Activated B cell treated with CpG ODN at 0.5 μM for 24 hours (primary cell): ENCODE data around the gene MRNIP. TPM values are rescaled to one million over a fixed set of nuclear protein-coding genes. Genes with fewer than 3 reads are reported as not detected.
A peak's percentile ranks its signal among the peaks of the same experiment; 100 is the strongest.

ENCODE experiments used
- ATAC-seq: fragments of 200-7000 bp; cut with Tn5 transposase; one replicate; pipeline ENCODE4 v1.10.0; 2021; ENCODE audit warnings: low read depth, mild to moderate bottlenecking, moderate library complexity
- CTCF ChIA-PET: fragments of 350-600 bp; sonication (Branson Sonifier 250); formaldehyde crosslinking; loops from one replicate; lab custom pipeline; 2021; ENCODE audit warnings: antibody characterized with exemption; lab: Charles Lee
- POLR2A ChIA-PET: fragments of 350-600 bp; sonication (Branson Sonifier 250); formaldehyde crosslinking; loops from one replicate; lab custom pipeline; 2021; ENCODE audit warnings: antibody characterized with exemption; lab: Charles Lee
- DNase-seq: peaks from one replicate; pipeline ENCODE4 v3.0.0; 2022
- H3K27ac Mint-ChIP-seq: one replicate; pipeline ENCODE4 v1.8.0; 2020; ENCODE audit warnings: mixed read lengths
- H3K27me3 Mint-ChIP-seq: one replicate; pipeline ENCODE4 v1.8.0; 2021; ENCODE audit warnings: mixed read lengths
- H3K36me3 Mint-ChIP-seq: one replicate; pipeline ENCODE4 v1.8.0; 2021; ENCODE audit warnings: low read depth, mixed read lengths
- H3K4me1 Mint-ChIP-seq: one replicate; pipeline ENCODE4 v1.8.0; 2021; ENCODE audit warnings: mixed read lengths
- H3K4me3 Mint-ChIP-seq: one replicate; pipeline ENCODE4 v1.8.0; 2020; ENCODE audit warnings: mild to moderate bottlenecking, mixed read lengths
- H3K9me3 Mint-ChIP-seq: one replicate; pipeline ENCODE4 v1.8.0; 2020; ENCODE audit warnings: mixed read lengths
- CTCF ChIP-seq: fragments of 200-600 bp; IDR thresholded peaks from one replicate; pipeline ENCODE4 v1.8.0; 2022; ENCODE audit warnings: antibody characterized with exemption, mild to moderate bottlenecking
- intact Hi-C: fragments of 100-400 bp; cut with micrococcal nuclease; formaldehyde crosslinking; loops from one replicate; pipeline ENCODE4 v1.15.1; 2024
- total RNA-seq: library from RNA; stranded (reverse); gene quantifications from 2 replicates; pipeline ENCODE4 v1.2.3, GENCODE V29; 2022

The MRNIP gene
- total RNA-seq, 1 donor from 2014 or later = 70.0 TPM

- H3K9me3 Mint-ChIP-seq = no peaks in the 10 kb centered on the region
- H3K36me3 Mint-ChIP-seq = peaks cover 70% of the 10 kb centered on the region
- ATAC-seq (no peak), DNase-seq (no peak)
- no peak overlapping the region for H3K27ac Mint-ChIP-seq
- no peaks in the 10 kb centered on the region for H3K4me1 Mint-ChIP-seq
- no peak overlapping the region for H3K4me3 Mint-ChIP-seq
- no peak for TF ChIP-seq CTCF
- ChIA-PET CTCF (interaction anchor here (0.6 to 1.6 kb wide), 2 partner anchors 20 to 108 kb away, joined by 3 to 7 read pairs; no protein-coding TSS in a partner anchor), POLR2A (no interaction called here)
- intact Hi-C loops = no loop called here
- no peaks in the 10 kb centered on the region for H3K27me3 Mint-ChIP-seq
Measured at GRCh38 chr5:179867079-179867465, 8.5 kb upstream of the MRNIP start.

- Mint-ChIP-seq H3K36me3 (peaks cover 71% of the 10 kb centered on the region), H3K27ac (no peak overlapping the region), H3K4me1 (no peaks in the 10 kb centered on the region), H3K9me3 (no peaks in the 10 kb centered on the region), H3K4me3 (no peak overlapping the region), H3K27me3 (no peaks in the 10 kb centered on the region)
- POLR2A ChIA-PET = no interaction called here
- intact Hi-C loops = loop anchor here (1.0 kb wide), 1 partner anchor 109 kb away; no protein-coding TSS in a partner anchor
- ATAC-seq (peak; percentile 52), DNase-seq (no peak)
- TF ChIP-seq CTCF = no peak
- CTCF ChIA-PET = interaction anchor here (0.6 to 1.6 kb wide), 3 partner anchors 19 to 109 kb away, joined by 3 to 7 read pairs (median 3); no protein-coding TSS in a partner anchor
Measured at GRCh38 chr5:179866241-179867078, 7.8 kb upstream of the MRNIP start.

- Mint-ChIP-seq H3K4me1 (no peaks in the 10 kb centered on the region), H3K4me3 (no peak overlapping the region), H3K9me3 (no peaks in the 10 kb centered on the region), H3K36me3 (peaks cover 63% of the 10 kb centered on the region), H3K27me3 (no peaks in the 10 kb centered on the region), H3K27ac (no peak overlapping the region)
- ATAC-seq (no peak), DNase-seq (no peak)
- intact Hi-C loops = loop anchor here (1.0 kb wide), 1 partner anchor 110 kb away; no protein-coding TSS in a partner anchor
- ChIA-PET CTCF (interaction anchor here (1.6 kb wide), 1 partner anchor 110 kb away, joined by 7 read pairs; no protein-coding TSS in a partner anchor), POLR2A (no interaction called here)
- no peak for TF ChIP-seq CTCF
Measured at GRCh38 chr5:179865491-179866240, 7.0 kb upstream of the MRNIP start.

- H3K27me3 Mint-ChIP-seq = no peaks in the 10 kb centered on the region
- H3K4me3 Mint-ChIP-seq = no peak overlapping the region
- intact Hi-C loops = no loop called here
- no peak for TF ChIP-seq CTCF
- ChIA-PET CTCF (no interaction called here), POLR2A (no interaction called here)
- ATAC-seq (no peak), DNase-seq (no peak)
- peaks cover 56% of the 10 kb centered on the region for H3K36me3 Mint-ChIP-seq
- peaks cover 5% of the 10 kb centered on the region for H3K4me1 Mint-ChIP-seq
- no peak overlapping the region for H3K27ac Mint-ChIP-seq
- no peaks in the 10 kb centered on the region for H3K9me3 Mint-ChIP-seq
Measured at GRCh38 chr5:179864686-179865085, 6.1 kb upstream of the MRNIP start.
